Globus pallidus (tissue), 1 donor: ENCODE measurements around the gene DLG1.
"Not testable (repeated sequence)": the region's sequence is repeated elsewhere in the genome, so short reads cannot be mapped to it uniquely, and the experiment has no call there.

Source experiments
- DNase-seq: peaks from one replicate; pipeline ENCODE4 v3.0.0-alpha.2; 2015; ENCODE audit warnings: low spot score

The DLG1 gene

DNA sequence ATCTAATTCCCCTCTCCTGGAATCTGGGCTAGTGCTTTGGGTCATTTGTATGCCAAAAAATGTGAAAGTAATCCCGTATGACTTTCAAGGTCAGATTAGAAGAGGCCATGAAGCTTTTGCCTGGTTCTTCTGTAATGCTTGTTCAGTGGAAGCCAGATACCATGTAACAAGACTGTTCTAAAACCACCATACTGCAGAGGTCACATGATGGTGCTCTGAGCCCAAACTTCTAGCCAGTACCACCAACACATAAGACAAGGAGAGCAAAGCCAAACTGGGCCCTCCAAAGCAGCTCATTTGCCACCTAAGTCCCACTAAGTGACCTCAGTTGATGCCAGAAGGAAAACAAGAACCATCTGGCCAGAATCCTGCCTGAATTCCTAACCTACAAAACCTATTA lies 204.5 kb downstream of the DLG1 start:
- no peak for DNase-seq

GRCh38 chr3:197088370-197088769 lies 210.0 kb downstream of the DLG1 start:
- no peak for DNase-seq

- no peak for DNase-seq
Observed at GRCh38 chr3:197085137-197085536, 213.3 kb downstream of the DLG1 start.

DNA sequence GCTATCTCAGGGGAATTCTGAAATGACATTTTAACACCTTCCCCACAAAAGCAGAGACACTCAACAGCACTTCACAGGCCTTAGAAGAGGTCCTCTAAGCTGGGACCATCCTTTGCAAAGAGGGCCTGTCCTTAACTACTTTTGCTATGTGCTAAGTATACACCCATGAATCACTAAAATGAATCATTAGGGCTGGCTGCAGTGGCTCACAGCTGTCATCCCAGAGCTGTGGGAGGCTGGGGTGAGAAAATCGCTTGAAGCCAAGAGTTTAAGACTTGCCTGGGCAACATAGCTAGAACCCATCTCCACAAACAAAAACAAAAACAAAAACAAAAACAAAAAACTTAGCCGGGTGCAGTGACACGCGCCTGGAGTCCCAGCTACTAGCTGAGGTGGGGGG lies 214.9 kb downstream of the DLG1 start:
- no peak for DNase-seq

DNA sequence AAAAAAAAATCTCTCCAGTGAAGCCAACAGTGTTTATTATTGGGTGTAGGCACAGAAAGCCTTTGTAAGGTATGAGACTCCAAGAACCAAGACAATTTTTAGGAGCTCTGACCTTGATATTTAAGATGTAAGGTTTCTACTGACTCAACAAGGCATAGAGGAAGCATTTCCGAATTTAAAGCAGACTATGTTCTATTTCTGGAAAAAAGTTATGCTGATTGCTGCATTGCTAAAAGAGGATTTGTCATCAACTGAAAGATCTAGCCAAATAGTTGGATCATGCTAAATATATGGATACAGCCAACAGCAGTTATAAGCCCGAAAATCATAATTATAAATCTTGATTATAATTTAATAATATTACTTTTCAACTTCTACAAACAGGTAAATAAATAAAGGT lies 215.5 kb downstream of the DLG1 start:
- no peak for DNase-seq

DNA sequence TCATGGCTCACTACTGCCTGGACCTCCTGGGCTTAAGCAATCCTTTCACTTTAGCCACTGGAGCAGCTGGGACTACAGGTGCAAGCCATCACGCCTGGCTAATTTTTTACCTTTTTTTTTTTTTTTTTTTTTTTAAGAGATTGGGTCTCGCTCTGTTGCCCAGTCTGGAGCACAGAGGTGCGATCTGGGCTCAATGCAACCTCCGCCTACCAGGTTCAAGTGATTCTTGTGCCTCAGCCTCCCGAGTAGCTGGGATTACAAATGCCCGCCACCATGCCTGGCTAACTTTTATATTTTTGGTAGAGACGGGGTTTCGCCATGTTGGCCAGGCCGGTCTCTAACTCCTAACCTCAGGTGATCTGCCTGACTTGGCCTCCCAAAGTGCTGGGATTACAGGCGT lies 218.1 kb downstream of the DLG1 start:
- DNase-seq = no peak

- DNase-seq = peak; percentile 21
Observed at GRCh38 chr3:197076415-197076814, 222.0 kb downstream of the DLG1 start.

DNA sequence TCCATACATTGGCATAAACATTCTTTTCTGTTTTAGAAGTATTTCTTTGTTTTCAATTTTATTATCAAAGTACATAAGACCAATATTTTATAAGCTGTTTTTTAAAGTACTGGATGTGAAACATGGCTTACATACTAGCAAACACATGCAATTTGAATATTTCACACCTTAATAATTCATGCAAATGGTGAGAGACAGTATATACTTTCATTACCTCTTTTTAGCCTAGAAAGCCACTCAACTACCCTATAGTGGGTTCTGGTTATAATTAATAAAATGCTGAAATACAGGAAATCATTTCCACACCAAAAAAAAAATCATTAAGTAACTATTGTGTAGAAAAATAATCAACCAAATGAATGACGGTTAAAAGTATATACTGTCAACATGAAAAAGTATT lies 230.3 kb downstream of the DLG1 start:
- DNase-seq = no peak

GRCh38 chr3:197064771-197065170 lies 233.6 kb downstream of the DLG1 start:
- no peak for DNase-seq

GRCh38 chr3:197062446-197062845 lies 236.0 kb downstream of the DLG1 start:
- DNase-seq = no peak

- not testable (repeated sequence) for DNase-seq
Observed at GRCh38 chr3:197051637-197052036, 246.8 kb downstream of the DLG1 start.

DNA sequence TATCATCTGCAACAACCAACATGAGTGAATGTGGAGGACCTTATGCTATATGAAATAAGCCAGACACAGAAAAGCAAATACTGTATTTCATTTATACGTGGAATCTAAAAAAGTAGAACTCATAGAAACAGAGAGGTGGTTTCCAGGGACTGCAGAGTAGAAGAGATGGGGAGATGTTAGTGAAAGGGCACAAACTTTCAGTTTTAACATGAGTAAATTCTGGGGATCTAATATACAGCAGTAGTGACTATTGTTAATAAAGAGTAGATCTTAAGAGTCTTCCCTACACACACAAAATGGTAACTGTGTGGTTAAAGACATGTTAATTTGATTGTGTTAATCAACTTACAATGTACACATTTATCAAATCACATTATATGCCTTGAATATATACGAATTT lies 247.9 kb downstream of the DLG1 start:
- DNase-seq = no peak

DNA sequence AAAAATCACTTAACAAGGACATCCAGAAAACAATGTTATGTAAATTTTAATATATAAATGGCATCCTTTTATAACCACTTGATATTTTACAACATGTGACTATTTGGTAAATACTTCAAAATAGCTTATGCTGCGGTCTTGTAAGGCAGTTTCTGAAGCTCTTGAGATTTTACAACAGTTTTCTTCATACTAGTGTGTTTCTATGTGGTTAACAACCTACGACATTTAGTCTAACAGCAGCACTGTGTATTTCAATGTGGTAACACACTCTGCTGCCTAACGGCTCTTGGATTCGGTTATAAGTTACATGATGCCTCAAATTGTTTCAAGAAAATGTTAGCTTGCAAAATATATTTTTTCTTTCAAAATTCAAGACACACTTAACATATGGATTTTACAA lies 255.9 kb downstream of the DLG1 start:
- DNase-seq = no peak

DNA sequence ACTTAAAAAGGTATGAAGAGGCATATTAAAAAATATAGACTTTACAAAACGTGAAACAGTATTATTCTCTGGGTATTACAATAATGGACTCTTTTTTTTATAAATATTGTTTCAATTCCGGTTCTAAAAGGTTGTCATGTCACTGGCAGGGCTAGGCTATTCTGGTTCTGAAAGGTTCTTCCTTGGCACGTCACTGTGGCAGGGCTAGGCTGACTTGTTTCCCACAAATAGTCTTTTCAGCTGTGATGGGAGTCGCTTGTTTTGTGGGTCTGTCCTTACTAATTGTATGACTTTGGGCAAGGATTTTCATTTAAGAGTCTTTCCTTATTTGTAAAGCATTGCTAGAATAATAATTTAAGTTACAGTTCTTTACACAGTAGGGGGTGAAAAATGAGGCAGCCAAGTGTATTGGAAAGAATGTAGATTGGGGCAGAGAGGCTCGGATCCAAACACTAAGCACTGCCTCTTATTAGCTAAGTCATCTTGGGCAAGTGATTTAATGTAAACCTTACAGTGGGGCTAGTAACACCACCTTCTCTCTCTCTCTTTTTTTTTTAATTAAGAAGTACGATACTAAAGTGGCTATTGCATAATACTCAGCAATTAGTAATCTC lies 256.4 kb downstream of the DLG1 start:
- no peak for DNase-seq

GRCh38 chr3:197040658-197041057 lies 257.8 kb downstream of the DLG1 start:
- DNase-seq = no peak

- DNase-seq = no peak
Observed at GRCh38 chr3:197038679-197039462, 259.5 kb downstream of the DLG1 start.

- no peak for DNase-seq
Observed at GRCh38 chr3:197035577-197035976, 262.8 kb downstream of the DLG1 start.

DNA sequence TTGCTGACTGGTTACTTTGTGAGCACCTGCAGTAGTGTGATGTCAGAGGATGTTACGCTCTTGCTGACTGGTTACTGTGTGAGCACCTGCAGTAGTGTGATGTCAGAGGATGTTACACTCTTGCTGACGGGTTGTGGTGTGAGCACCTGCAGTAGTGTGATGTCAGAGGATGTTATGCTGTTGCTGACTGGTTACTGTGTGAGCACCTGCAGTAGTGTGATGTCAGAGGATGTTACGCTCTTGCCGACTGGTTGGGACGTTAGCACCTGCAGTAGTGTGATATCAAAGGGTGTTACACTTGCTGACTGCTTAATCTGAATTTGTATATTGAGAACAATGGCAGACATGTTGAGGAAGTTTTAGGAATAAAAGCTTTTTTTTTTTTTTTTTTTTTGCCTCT lies 263.6 kb downstream of the DLG1 start:
- DNase-seq = not testable (repeated sequence)

DNA sequence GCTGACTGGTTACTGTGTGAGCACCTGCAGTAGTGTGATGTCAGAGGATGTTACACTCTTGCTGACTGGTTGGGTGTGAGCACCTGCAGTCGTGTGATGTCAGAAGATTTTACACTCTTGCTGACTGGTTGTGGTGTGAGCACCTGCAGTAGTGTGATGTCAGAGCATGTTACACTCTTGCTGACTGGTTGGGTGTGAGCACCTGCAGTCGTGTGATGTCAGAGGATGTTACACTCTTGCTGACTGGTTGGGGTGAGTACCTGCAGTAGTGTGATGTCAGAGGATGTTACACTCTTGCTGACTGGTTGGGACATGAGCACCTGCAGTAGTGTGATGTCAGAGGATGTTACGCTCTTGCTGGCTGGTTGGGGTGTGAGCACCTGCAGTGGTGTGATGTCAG lies 264.6 kb downstream of the DLG1 start:
- not testable (repeated sequence) for DNase-seq

DNA sequence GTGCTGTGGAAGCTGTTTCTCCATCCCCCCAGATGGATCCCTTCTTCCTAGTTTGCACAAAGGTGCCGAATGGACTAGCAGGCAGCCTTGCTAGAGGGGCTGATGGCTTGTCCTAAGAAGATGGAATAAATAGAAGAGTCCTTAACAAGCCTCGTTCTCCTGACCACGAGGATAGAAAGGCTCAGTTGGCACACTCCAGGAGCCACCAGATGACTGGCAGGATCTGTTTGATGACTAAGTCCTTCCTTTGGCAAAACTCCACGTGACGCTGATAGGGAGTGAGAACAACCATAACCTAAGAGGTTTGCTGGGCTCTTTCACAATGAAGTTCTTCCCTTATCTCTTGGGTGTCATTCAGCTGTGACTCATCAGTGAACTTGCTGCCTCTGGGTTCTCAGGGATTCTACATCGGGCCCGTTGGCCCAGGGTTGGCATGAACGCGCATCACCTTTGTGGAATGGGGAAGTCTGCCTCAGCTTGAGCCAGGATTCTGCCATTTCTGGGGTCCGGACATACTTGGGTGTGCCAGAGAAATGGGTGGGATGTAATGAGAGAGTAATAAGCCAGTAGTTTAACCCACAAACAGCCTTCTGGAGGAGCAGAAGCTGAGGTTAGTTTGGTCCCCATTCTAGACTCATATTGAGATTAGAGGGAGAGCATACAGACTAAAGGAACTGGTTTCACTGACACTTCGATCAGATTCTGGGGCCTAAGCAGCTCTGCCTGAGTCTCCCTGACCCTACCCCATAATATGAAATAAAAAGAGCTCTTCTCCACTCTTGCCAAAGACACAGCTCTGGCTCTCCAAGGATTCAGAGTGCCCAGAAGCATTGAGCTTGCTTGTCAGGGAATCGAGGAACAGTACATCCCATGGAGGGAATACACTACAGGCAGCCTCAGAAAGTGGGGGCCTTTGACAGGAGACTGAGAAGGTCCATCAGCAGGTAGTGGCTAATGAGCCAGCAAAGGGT lies 266.8 kb downstream of the DLG1 start:
- peak; percentile 24 for DNase-seq

DNA sequence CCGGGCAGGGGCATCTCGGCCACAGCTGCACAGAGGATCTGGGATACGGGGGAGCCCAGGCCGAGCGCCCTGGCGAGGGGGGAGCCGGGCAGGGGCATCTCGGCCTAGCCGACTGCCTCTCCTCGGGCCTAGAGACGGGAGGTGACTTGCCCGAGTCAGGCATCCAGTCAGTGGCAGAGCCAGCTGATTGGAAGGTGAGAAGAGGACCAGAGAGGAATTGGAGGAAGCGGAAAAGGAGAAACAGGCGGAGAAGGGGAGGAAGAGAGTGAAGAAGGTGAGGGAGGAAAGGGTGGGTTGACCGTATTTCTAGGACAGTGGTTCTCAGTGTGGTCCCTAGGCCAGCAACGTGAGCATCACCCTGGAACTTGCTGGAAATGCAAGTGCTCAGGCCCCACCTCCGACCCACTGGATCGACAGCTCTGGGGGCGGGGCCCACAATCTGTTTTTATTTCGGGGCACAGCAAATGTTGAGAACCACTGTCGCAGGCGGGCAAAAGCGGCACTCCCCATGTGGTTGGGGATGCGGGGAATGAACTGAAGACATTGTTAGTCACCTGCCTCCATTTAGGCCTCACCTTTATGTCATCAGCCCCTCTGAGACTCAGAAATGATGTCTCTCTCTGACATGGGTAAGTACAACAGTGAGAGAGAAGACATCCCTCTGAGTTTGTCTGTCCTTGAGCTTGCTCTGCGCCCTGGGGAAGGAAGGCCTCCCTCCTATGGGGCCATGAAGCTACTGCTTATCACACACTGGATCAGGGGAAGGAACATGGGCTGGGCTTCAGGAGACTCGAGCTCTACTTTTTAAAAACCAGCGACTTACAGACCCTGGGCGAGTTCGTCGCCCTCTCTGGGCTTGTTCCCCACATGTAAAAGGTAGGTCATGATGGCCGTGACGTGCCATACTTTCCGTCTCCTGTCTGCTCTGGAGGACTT lies 267.8 kb downstream of the DLG1 start:
- DNase-seq = no peak
